Loucy (cell line): Measurements from ENCODE around the gene PLAU.

Source experiments
- H2AFZ ChIP-seq: fragments of 200-600 bp; sonication (generic); 2 replicates; pipeline ENCODE4 v1.6.0; 2016; ENCODE audit warnings: antibody characterized with exemption, mild to moderate bottlenecking, low read length, moderate library complexity
- H3F3A ChIP-seq: fragments of 200-600 bp; 2 replicates; pipeline ENCODE4 v1.6.0; 2016; ENCODE audit warnings: antibody characterized with exemption, low read depth, mild to moderate bottlenecking
- H3K27me3 ChIP-seq: fragments of 200-600 bp; sonication (generic); 2 replicates; pipeline ENCODE4 v1.6.1; 2014; ENCODE audit warnings: low read length, mild to moderate bottlenecking; ENCODE audit not compliant: insufficient read depth, poor library complexity, severe bottlenecking
- H3K36me3 ChIP-seq: fragments of 200-600 bp; sonication (generic); 2 replicates; pipeline ENCODE4 v1.6.1; 2016; ENCODE audit warnings: low read length; ENCODE audit not compliant: insufficient read depth
- H3K4me1 ChIP-seq: fragments of 200-600 bp; sonication (generic); 2 replicates; pipeline ENCODE4 v1.5.1; 2014; ENCODE audit warnings: low read length, mild to moderate bottlenecking; ENCODE audit not compliant: insufficient read depth, poor library complexity, severe bottlenecking
- H3K4me2 ChIP-seq: fragments of 200-600 bp; sonication (generic); 2 replicates; pipeline ENCODE4 v1.6.0; 2014; ENCODE audit warnings: antibody characterized with exemption, low read length, low read depth, mild to moderate bottlenecking; ENCODE audit not compliant: poor library complexity, severe bottlenecking
- H3K4me3 ChIP-seq: fragments of 200-600 bp; sonication (generic); 2 replicates; pipeline ENCODE4 v1.5.1; 2014; ENCODE audit warnings: low read length, mild to moderate bottlenecking, mixed read lengths; ENCODE audit not compliant: poor library complexity, severe bottlenecking
- H3K79me2 ChIP-seq: fragments of 200-600 bp; sonication (generic); 2 replicates; pipeline ENCODE4 v1.6.1; 2014; ENCODE audit warnings: low read length; ENCODE audit not compliant: insufficient read depth
- H3K9ac ChIP-seq: fragments of 200-600 bp; sonication (generic); 2 replicates; pipeline ENCODE4 v1.6.0; 2014; ENCODE audit warnings: mild to moderate bottlenecking, low read depth, low read length, moderate library complexity; ENCODE audit not compliant: poor library complexity, severe bottlenecking
- H3K9me2 ChIP-seq: fragments of 200-600 bp; sonication (generic); replicated peaks from 2 replicates; pipeline ENCODE4 v1.6.1; 2016; ENCODE audit warnings: low read depth, low read length, mixed read lengths
- H3K9me3 ChIP-seq: fragments of 200-600 bp; sonication (generic); 2 replicates; pipeline ENCODE4 v1.6.1; 2014; ENCODE audit warnings: mild to moderate bottlenecking, antibody characterized with exemption, low read length, low read depth; ENCODE audit not compliant: insufficient read depth
- H4K20me1 ChIP-seq: fragments of 200-600 bp; sonication (generic); 2 replicates; pipeline ENCODE4 v1.6.0; 2014; ENCODE audit warnings: antibody characterized with exemption, low read length, mild to moderate bottlenecking; ENCODE audit not compliant: insufficient read depth, poor library complexity, severe bottlenecking
- EZH2phosphoT487 ChIP-seq: fragments of 200-600 bp; IDR thresholded peaks from 2 replicates; pipeline ENCODE4 v1.6.1; 2018; ENCODE audit warnings: antibody characterized with exemption, mild to moderate bottlenecking, moderate library complexity, borderline replicate concordance
- TF ChIP-seq, protein P1 (sequence below): fragments of 200-600 bp; sonication (generic); conservative IDR thresholded peaks from 2 replicates; pipeline ENCODE4 v1.5.1; 2014; ENCODE audit warnings: mild to moderate bottlenecking, antibody characterized with exemption, low read length

PLAU gene

DNA sequence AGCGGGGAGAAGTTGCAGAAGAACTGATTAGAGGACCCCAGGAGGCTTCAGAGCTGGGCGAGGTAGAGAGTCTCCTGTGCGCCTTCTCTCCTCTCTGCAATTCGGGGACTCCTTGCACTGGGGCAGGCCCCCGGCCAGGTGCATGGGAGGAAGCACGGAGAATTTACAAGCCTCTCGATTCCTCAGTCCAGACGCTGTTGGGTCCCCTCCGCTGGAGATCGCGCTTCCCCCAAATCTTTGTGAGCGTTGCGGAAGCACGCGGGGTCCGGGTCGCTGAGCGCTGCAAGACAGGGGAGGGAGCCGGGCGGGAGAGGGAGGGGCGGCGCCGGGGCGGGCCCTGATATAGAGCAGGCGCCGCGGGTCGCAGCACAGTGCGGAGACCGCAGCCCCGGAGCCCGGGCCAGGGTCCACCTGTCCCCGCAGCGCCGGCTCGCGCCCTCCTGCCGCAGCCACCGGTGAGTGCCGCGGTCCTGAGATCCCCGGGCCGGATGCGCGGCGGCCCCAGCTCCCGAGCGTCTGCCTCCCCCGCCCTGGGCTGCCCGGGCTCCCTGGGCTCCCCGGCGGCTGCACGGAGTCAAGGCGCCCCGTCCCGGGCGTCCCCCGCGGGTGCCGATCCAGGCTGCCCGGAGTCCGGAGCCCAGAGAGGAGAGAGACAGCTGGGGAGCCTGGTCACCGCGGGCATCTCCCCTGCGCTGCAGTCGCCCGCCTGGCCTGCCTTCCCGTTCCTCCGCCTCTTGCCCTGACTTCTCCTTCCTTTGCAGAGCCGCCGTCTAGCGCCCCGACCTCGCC is at the start of gene PLAU:
TSS of gene PLAU (plus strand) at position 369 of the 789 bp plus-strand sequence. CDS start 424 bp downstream, outside the sequence.
- peak within 1 kb of the TSS; percentile 95 for H3K9ac ChIP-seq
- no peaks in the 10 kb centered on the region for H3F3A ChIP-seq
- no peaks in the 10 kb centered on the region for H3K27me3 ChIP-seq

GRCh38 chr10:73862011-73862410 is 48.9 kb upstream of the PLAU start:
- TF ChIP-seq, protein P1, sequence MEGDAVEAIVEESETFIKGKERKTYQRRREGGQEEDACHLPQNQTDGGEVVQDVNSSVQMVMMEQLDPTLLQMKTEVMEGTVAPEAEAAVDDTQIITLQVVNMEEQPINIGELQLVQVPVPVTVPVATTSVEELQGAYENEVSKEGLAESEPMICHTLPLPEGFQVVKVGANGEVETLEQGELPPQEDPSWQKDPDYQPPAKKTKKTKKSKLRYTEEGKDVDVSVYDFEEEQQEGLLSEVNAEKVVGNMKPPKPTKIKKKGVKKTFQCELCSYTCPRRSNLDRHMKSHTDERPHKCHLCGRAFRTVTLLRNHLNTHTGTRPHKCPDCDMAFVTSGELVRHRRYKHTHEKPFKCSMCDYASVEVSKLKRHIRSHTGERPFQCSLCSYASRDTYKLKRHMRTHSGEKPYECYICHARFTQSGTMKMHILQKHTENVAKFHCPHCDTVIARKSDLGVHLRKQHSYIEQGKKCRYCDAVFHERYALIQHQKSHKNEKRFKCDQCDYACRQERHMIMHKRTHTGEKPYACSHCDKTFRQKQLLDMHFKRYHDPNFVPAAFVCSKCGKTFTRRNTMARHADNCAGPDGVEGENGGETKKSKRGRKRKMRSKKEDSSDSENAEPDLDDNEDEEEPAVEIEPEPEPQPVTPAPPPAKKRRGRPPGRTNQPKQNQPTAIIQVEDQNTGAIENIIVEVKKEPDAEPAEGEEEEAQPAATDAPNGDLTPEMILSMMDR = no peak
- no peak for TF ChIP-seq EZH2phosphoT487
- H3K9me3 ChIP-seq = no peaks in the 10 kb centered on the region
- no peak overlapping the region for H3K9ac ChIP-seq
- H4K20me1 ChIP-seq = peaks cover 14% of the 10 kb centered on the region
- no peaks in the 10 kb centered on the region for H3K27me3 ChIP-seq
- H3K4me1 ChIP-seq = peaks cover 77% of the 10 kb centered on the region
- no peak overlapping the region for H3K4me3 ChIP-seq
- peaks cover 49% of the 10 kb centered on the region; the same call in 1 of the 2 replicates for H3K36me3 ChIP-seq
- no peak overlapping the region for H2AFZ ChIP-seq
- H3K4me2 ChIP-seq = peak overlapping the region; percentile 12
- H3K79me2 ChIP-seq = peaks cover 93% of the 10 kb centered on the region
- H3K9me2 ChIP-seq = no peaks in the 10 kb centered on the region
- H3F3A ChIP-seq = peaks cover 14% of the 10 kb centered on the region

More for the DNA sequence above, at the start of gene PLAU:
- peaks cover 26% of the 10 kb centered on the region for H3K79me2 ChIP-seq
- H3K9me3 ChIP-seq = no peaks in the 10 kb centered on the region
- no peaks in the 10 kb centered on the region; the same call in 1 of the 2 replicates for H3K36me3 ChIP-seq
- H4K20me1 ChIP-seq = peaks cover 8% of the 10 kb centered on the region
- H3K4me1 ChIP-seq = peaks cover 36% of the 10 kb centered on the region
- H3K4me3 ChIP-seq = peak within 1 kb of the TSS; percentile 82
- TF ChIP-seq, protein P1 = no peak; the same call in 1 of the 2 replicates
- TF ChIP-seq EZH2phosphoT487 = no peak
- H2AFZ ChIP-seq = peak within 1 kb of the TSS; percentile 77
- no peaks in the 10 kb centered on the region for H3K9me2 ChIP-seq
- peak within 1 kb of the TSS; percentile 99 for H3K4me2 ChIP-seq

- no peak overlapping the region for H2AFZ ChIP-seq
- H3K9ac ChIP-seq = peak overlapping the region; percentile 81
- H3K4me2 ChIP-seq = peak overlapping the region; percentile 12
- peaks cover 10% of the 10 kb centered on the region for H3F3A ChIP-seq
- TF ChIP-seq EZH2phosphoT487 = no peak
- TF ChIP-seq, protein P1 = no peak
- H3K79me2 ChIP-seq = peaks cover 93% of the 10 kb centered on the region
- H3K9me3 ChIP-seq = no peaks in the 10 kb centered on the region
- H3K36me3 ChIP-seq = peaks cover 46% of the 10 kb centered on the region; the same call in 1 of the 2 replicates
- H3K4me3 ChIP-seq = no peak overlapping the region
- H3K4me1 ChIP-seq = peaks cover 77% of the 10 kb centered on the region
- peaks cover 4% of the 10 kb centered on the region for H4K20me1 ChIP-seq
- no peaks in the 10 kb centered on the region for H3K27me3 ChIP-seq
- no peaks in the 10 kb centered on the region for H3K9me2 ChIP-seq
These were observed 47.7 kb upstream of the PLAU start for GRCh38 chr10:73863039-73863817.
